ENCODE results near the gene SUCNR1.

DNA sequence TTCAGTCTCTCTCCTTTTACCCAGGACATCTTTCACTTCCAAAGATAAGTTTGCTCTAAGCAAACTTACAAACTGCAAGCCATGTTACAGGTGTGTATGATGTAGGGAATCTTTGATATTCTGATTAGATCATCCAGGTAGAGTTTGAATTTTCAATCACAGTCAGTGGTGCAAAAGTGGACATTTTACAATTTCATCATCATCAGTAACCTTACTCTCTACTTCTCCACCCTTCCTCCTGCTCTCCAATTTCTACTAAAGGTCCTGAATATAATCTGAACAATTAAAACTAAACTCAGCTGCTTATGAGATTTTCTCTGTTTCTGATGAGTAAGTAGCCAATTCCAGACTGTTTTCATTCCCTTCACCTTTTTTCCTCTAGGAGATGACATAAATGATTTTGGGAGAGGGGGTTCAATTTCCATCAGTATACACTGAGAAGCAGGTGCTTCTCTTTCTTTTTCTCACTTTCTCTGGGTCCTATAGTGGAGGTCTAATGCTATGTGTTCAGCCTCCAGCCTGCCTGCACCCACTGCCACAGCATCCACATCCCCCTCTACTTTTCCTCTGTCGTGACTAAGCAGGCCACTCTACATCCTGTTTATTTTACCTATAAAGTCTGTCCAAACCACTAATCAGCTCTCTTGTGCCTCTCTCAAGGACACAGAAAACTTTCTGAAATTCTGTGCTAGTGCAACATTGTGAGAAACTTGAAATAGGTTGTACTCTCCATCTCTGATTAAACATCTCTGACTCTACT, 27.6 kb downstream of the SUCNR1 start:
- TF ChIP-seq, protein P1, sequence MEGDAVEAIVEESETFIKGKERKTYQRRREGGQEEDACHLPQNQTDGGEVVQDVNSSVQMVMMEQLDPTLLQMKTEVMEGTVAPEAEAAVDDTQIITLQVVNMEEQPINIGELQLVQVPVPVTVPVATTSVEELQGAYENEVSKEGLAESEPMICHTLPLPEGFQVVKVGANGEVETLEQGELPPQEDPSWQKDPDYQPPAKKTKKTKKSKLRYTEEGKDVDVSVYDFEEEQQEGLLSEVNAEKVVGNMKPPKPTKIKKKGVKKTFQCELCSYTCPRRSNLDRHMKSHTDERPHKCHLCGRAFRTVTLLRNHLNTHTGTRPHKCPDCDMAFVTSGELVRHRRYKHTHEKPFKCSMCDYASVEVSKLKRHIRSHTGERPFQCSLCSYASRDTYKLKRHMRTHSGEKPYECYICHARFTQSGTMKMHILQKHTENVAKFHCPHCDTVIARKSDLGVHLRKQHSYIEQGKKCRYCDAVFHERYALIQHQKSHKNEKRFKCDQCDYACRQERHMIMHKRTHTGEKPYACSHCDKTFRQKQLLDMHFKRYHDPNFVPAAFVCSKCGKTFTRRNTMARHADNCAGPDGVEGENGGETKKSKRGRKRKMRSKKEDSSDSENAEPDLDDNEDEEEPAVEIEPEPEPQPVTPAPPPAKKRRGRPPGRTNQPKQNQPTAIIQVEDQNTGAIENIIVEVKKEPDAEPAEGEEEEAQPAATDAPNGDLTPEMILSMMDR (IDR thresholded peaks at IDR 0.05), result no peak
- TF ChIP-seq SIN3A (IDR thresholded peaks at IDR 0.05; ENCODE audit: borderline replicate concordance, insufficient read depth, low read depth, low read length) (no peak), POLR2AphosphoS5 (IDR thresholded peaks at IDR 0.05; ENCODE audit: low read depth, low read length) (no peak), TCF7L2 (IDR thresholded peaks at IDR 0.05; ENCODE audit: low read depth, low read length) (no peak)
- TF ChIP-seq, protein P2, sequence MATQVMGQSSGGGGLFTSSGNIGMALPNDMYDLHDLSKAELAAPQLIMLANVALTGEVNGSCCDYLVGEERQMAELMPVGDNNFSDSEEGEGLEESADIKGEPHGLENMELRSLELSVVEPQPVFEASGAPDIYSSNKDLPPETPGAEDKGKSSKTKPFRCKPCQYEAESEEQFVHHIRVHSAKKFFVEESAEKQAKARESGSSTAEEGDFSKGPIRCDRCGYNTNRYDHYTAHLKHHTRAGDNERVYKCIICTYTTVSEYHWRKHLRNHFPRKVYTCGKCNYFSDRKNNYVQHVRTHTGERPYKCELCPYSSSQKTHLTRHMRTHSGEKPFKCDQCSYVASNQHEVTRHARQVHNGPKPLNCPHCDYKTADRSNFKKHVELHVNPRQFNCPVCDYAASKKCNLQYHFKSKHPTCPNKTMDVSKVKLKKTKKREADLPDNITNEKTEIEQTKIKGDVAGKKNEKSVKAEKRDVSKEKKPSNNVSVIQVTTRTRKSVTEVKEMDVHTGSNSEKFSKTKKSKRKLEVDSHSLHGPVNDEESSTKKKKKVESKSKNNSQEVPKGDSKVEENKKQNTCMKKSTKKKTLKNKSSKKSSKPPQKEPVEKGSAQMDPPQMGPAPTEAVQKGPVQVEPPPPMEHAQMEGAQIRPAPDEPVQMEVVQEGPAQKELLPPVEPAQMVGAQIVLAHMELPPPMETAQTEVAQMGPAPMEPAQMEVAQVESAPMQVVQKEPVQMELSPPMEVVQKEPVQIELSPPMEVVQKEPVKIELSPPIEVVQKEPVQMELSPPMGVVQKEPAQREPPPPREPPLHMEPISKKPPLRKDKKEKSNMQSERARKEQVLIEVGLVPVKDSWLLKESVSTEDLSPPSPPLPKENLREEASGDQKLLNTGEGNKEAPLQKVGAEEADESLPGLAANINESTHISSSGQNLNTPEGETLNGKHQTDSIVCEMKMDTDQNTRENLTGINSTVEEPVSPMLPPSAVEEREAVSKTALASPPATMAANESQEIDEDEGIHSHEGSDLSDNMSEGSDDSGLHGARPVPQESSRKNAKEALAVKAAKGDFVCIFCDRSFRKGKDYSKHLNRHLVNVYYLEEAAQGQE (IDR thresholded peaks at IDR 0.05; ENCODE audit: insufficient read depth in 1 of 2, low read depth in 2 of 2, low read length in 1 of 2), result no peak
